IMR-90 (cell line): ENCODE results near the gene SLC25A25.
A peak's percentile ranks its signal among the peaks of the same experiment; 100 is the strongest.

ENCODE experiments used
- CEBPB ChIP-seq: IDR thresholded peaks from 2 replicates; pipeline ENCODE4 v1.6.1; 2012; ENCODE audit warnings: low read depth, low read length, improper control_type of control experiment
- MAFK ChIP-seq: IDR thresholded peaks from 2 replicates; pipeline ENCODE4 v1.6.1; 2012; ENCODE audit warnings: low read depth, low read length, improper control_type of control experiment
- MXI1 ChIP-seq: IDR thresholded peaks from 2 replicates; pipeline ENCODE4 v1.6.1; 2012; ENCODE audit warnings: low read depth, mild to moderate bottlenecking, low read length, moderate library complexity, borderline replicate concordance
- POLR2A ChIP-seq: IDR thresholded peaks from 2 replicates; pipeline ENCODE4 v1.6.1; 2012; ENCODE audit warnings: mild to moderate bottlenecking, low read depth, low read length
- RCOR1 ChIP-seq: IDR thresholded peaks from 2 replicates; pipeline ENCODE4 v1.6.1; 2012; ENCODE audit warnings: mild to moderate bottlenecking, low read length, improper control_type of control experiment; ENCODE audit not compliant: insufficient replicate concordance
- RFX5 ChIP-seq: IDR thresholded peaks from 2 replicates; pipeline ENCODE4 v1.8.0; 2012; ENCODE audit warnings: low read depth, mild to moderate bottlenecking, low read length, moderate library complexity
- SMC3 ChIP-seq: fragments of 150-350 bp; IDR thresholded peaks from 2 replicates; pipeline ENCODE4 v1.6.1; 2016; ENCODE audit warnings: low read depth, mild to moderate bottlenecking, antibody characterized with exemption, low read length, moderate library complexity
- TF ChIP-seq, protein P1 (sequence below): fragments of 150-350 bp; IDR thresholded peaks from 2 replicates; pipeline ENCODE4 v1.6.1; 2017; ENCODE audit warnings: mild to moderate bottlenecking, antibody characterized with exemption, low read length, low read depth
- TF ChIP-seq, protein P2 (sequence below): conservative IDR thresholded peaks from 2 replicates; pipeline ENCODE4 v1.5.1; 2012; ENCODE audit warnings: mild to moderate bottlenecking, low read depth, low read length, improper control_type of control experiment
- TF ChIP-seq, protein P3 (sequence below): fragments of 150-350 bp; IDR thresholded peaks from 2 replicates; pipeline ENCODE4 v1.6.1; 2016; ENCODE audit warnings: low read depth, mild to moderate bottlenecking, low read length, moderate library complexity, borderline replicate concordance

DNA sequence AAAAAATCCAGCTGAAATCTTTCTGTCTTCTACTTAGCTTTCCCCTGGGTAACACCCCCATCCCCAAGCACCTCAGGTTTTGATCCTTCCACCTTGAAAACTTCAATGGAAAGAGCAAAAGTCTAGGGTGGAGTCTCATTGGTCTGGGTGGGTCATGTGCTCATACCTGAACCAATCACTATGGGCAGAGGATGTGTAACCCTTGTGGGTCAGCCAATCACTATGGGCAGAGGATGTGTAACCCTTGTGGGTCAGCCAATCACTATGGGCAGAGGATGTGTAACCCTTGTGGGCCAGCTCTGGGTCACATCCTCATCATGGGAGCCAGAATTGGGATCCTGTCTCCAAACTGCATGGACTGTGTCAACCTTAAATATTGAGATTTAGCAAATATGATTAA is 19.4 kb upstream of the SLC25A25 start:
- no peak for TF ChIP-seq POLR2A
- TF ChIP-seq, protein P1, sequence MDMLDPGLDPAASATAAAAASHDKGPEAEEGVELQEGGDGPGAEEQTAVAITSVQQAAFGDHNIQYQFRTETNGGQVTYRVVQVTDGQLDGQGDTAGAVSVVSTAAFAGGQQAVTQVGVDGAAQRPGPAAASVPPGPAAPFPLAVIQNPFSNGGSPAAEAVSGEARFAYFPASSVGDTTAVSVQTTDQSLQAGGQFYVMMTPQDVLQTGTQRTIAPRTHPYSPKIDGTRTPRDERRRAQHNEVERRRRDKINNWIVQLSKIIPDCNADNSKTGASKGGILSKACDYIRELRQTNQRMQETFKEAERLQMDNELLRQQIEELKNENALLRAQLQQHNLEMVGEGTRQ = peak; percentile 62; the same call in 1 of the 2 replicates
- TF ChIP-seq, protein P2, sequence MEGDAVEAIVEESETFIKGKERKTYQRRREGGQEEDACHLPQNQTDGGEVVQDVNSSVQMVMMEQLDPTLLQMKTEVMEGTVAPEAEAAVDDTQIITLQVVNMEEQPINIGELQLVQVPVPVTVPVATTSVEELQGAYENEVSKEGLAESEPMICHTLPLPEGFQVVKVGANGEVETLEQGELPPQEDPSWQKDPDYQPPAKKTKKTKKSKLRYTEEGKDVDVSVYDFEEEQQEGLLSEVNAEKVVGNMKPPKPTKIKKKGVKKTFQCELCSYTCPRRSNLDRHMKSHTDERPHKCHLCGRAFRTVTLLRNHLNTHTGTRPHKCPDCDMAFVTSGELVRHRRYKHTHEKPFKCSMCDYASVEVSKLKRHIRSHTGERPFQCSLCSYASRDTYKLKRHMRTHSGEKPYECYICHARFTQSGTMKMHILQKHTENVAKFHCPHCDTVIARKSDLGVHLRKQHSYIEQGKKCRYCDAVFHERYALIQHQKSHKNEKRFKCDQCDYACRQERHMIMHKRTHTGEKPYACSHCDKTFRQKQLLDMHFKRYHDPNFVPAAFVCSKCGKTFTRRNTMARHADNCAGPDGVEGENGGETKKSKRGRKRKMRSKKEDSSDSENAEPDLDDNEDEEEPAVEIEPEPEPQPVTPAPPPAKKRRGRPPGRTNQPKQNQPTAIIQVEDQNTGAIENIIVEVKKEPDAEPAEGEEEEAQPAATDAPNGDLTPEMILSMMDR = no peak
- TF ChIP-seq SMC3 = no peak
- TF ChIP-seq, protein P3, sequence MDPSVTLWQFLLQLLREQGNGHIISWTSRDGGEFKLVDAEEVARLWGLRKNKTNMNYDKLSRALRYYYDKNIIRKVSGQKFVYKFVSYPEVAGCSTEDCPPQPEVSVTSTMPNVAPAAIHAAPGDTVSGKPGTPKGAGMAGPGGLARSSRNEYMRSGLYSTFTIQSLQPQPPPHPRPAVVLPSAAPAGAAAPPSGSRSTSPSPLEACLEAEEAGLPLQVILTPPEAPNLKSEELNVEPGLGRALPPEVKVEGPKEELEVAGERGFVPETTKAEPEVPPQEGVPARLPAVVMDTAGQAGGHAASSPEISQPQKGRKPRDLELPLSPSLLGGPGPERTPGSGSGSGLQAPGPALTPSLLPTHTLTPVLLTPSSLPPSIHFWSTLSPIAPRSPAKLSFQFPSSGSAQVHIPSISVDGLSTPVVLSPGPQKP = no peak
- no peak for TF ChIP-seq MXI1
- no peak for TF ChIP-seq RFX5
- TF ChIP-seq CEBPB = no peak
- no peak for TF ChIP-seq MAFK
- TF ChIP-seq RCOR1 = no peak
